PC-9 (cell line): ENCODE data around the gene SLC16A9.

Experiments
- CTCF ChIP-seq: fragments of 200-600 bp; sonication (generic); conservative IDR thresholded peaks from 2 replicates; pipeline ENCODE4 v1.6.1; 2017; ENCODE audit warnings: mixed run types, antibody characterized with exemption, mild to moderate bottlenecking, moderate library complexity
- EZH2 ChIP-seq: fragments of 200-600 bp; sonication (generic); IDR thresholded peaks from 2 replicates; pipeline ENCODE4 v1.8.0; 2017; ENCODE audit warnings: antibody characterized with exemption, low read depth

GRCh38 chr10:59655309-59655708 is 54.3 kb downstream of the SLC16A9 start:
- TF ChIP-seq CTCF (no peak), EZH2 (no peak)
